Measurements from ENCODE around the gene MRPL58.

DNA sequence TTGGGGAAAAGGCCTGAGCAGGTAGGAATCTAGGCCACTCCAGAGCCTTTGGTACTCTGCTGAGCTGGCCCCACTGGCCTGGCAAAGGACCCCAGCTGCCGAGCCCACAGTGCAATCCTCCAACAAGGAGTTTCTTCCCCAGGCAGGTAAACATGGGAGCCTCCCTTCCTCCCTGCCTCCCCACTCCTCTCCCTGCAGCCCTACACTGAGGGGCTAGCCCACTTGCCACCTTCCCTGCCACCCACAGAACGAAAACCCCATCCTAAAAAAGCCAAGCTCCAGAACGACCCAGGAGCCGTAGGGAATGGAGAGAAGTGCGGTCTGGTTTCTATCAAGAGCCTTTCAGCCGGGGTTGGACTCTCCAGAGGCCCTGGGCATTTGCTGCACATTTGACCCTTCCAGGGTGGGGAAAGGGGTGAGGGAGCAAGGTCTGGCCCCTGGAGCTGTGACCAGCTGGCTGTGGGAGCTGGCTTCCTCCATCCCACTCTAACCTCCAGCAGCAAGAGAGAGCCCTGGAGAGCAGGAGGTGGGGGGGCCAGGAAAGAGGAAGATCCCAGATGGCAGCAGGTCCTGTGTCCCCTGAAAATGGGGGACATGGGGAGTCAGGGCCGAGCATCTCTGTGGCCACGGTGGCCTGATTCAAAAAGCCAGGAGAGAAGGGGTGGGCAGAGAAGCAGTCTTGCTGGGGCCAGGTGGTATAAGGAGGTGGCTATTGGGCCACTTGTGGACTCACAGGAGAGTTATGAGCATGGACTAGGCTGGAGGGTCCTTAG is 41.2 kb upstream of the MRPL58 start:
- TF ChIP-seq, protein P1, sequence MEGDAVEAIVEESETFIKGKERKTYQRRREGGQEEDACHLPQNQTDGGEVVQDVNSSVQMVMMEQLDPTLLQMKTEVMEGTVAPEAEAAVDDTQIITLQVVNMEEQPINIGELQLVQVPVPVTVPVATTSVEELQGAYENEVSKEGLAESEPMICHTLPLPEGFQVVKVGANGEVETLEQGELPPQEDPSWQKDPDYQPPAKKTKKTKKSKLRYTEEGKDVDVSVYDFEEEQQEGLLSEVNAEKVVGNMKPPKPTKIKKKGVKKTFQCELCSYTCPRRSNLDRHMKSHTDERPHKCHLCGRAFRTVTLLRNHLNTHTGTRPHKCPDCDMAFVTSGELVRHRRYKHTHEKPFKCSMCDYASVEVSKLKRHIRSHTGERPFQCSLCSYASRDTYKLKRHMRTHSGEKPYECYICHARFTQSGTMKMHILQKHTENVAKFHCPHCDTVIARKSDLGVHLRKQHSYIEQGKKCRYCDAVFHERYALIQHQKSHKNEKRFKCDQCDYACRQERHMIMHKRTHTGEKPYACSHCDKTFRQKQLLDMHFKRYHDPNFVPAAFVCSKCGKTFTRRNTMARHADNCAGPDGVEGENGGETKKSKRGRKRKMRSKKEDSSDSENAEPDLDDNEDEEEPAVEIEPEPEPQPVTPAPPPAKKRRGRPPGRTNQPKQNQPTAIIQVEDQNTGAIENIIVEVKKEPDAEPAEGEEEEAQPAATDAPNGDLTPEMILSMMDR (optimal IDR thresholded peaks at IDR 0.05 in 1 of 3, IDR thresholded peaks at IDR 0.05 in 1 of 3, conservative IDR thresholded peaks at IDR 0.05 in 1 of 3; ENCODE audit: extremely low read depth in 1 of 3, insufficient read depth in 2 of 3, low read length in 3 of 3), result no peak
- TF ChIP-seq EZH2 (IDR thresholded peaks at IDR 0.05; ENCODE audit: low read length), result no peak

Data from keratinocyte (primary cell).